Astrocyte (in vitro differentiated cells and primary cell): Measurements from ENCODE around the gene DUSP16. TPM values are rescaled to one million over a fixed set of nuclear protein-coding genes. Genes with fewer than 3 reads are reported as not detected.
A peak's percentile ranks its signal among the peaks of the same experiment; 100 is the strongest.

Experiments
- DNase-seq: peaks from one replicate; pipeline ENCODE4 v3.0.0-alpha.2; 2010; ENCODE audit warnings: low read depth
- FAIRE-seq: peaks from 2 replicates; lab custom pipeline; 2011; peaks lifted over from hg19 to GRCh38; lab: Jason Lieb, UNC
- H2AFZ ChIP-seq: 2 replicates; pipeline ENCODE4 v1.6.0; 2012; ENCODE audit warnings: low read depth, low read length, inconsistent platforms
- H3K27ac ChIP-seq: 2 replicates; pipeline ENCODE4 v1.5.1; 2011; ENCODE audit warnings: low read depth, low read length, inconsistent platforms
- H3K27me3 ChIP-seq: 2 replicates; pipeline ENCODE4 v1.6.0; 2011; ENCODE audit warnings: low read length, inconsistent platforms; ENCODE audit not compliant: insufficient read depth
- H3K36me3 ChIP-seq: 2 replicates; pipeline ENCODE4 v1.5.1; 2011; ENCODE audit warnings: low read length, inconsistent platforms; ENCODE audit not compliant: insufficient read depth
- H3K4me1 ChIP-seq: 2 replicates; pipeline ENCODE4 v1.5.1; 2011; ENCODE audit warnings: low read length, inconsistent platforms; ENCODE audit not compliant: insufficient read depth
- H3K4me2 ChIP-seq: 2 replicates; pipeline ENCODE4 v1.6.0; 2012; ENCODE audit warnings: low read length, inconsistent platforms
- H3K4me3 ChIP-seq: 2 replicates; pipeline ENCODE4 v1.5.1; 2011; ENCODE audit warnings: low read depth, mild to moderate bottlenecking, low read length, inconsistent platforms; ENCODE audit not compliant: insufficient read depth
- H3K79me2 ChIP-seq: 2 replicates; pipeline ENCODE4 v1.6.0; 2012; ENCODE audit warnings: mild to moderate bottlenecking, low read length, inconsistent platforms; ENCODE audit not compliant: insufficient read depth
- H3K9ac ChIP-seq: 2 replicates; pipeline ENCODE4 v1.6.0; 2012; ENCODE audit warnings: mild to moderate bottlenecking, low read length, inconsistent platforms
- H3K9me3 ChIP-seq: 2 replicates; pipeline ENCODE4 v1.5.1; 2012; ENCODE audit warnings: low read depth, mild to moderate bottlenecking, low read length, inconsistent platforms; ENCODE audit not compliant: insufficient read depth
- H4K20me1 ChIP-seq: 2 replicates; pipeline ENCODE4 v1.6.0; 2012; ENCODE audit warnings: low read length, inconsistent platforms; ENCODE audit not compliant: insufficient read depth
- H3K27ac Mint-ChIP-seq: one replicate; pipeline ENCODE4 v1.8.0; 2021; ENCODE audit warnings: mild to moderate bottlenecking, mixed read lengths; ENCODE audit not compliant: unreplicated experiment
- H3K27me3 Mint-ChIP-seq: one replicate; pipeline ENCODE4 v1.8.0; 2021; ENCODE audit warnings: low read depth, mixed read lengths; ENCODE audit not compliant: unreplicated experiment
- H3K36me3 Mint-ChIP-seq: one replicate; pipeline ENCODE4 v1.8.0; 2021; ENCODE audit warnings: low read depth, mixed read lengths; ENCODE audit not compliant: unreplicated experiment
- H3K4me1 Mint-ChIP-seq: one replicate; pipeline ENCODE4 v1.8.0; 2021; ENCODE audit warnings: low read depth, mixed read lengths; ENCODE audit not compliant: unreplicated experiment
- H3K4me3 Mint-ChIP-seq: one replicate; pipeline ENCODE4 v1.8.0; 2021; ENCODE audit warnings: mild to moderate bottlenecking, moderate library complexity, mixed read lengths; ENCODE audit not compliant: unreplicated experiment
- H3K9me3 Mint-ChIP-seq: one replicate; pipeline ENCODE4 v1.8.0; 2021; ENCODE audit warnings: mild to moderate bottlenecking, mixed read lengths; ENCODE audit not compliant: unreplicated experiment
- EZH2 ChIP-seq: IDR thresholded peaks from 2 replicates; pipeline ENCODE4 v1.6.1; 2012; ENCODE audit warnings: mild to moderate bottlenecking, low read length, inconsistent platforms; ENCODE audit not compliant: insufficient read depth
- total RNA-seq: library from RNA; stranded (reverse); gene quantifications from 2 replicates; pipeline ENCODE4 v1.2.1, GENCODE V29; 2021
- TF ChIP-seq, protein P1 (sequence below): IDR thresholded peaks from 2 replicates; pipeline ENCODE4 v1.5.1; 2011; ENCODE audit warnings: low read depth, mild to moderate bottlenecking, inconsistent platforms, low read length, moderate library complexity; ENCODE audit not compliant: insufficient read depth

DUSP16 gene
- total RNA-seq, 1 donor from 2014 or later: 24.2 TPM

GRCh38 chr12:12428961-12429657 lies 133.6 kb downstream of the DUSP16 start:
- Mint-ChIP-seq H3K4me3 (peak overlapping the region; percentile 18), H3K4me1 (peaks cover 7% of the 10 kb centered on the region), H3K36me3 (peaks cover 3% of the 10 kb centered on the region), H3K9me3 (peaks cover 2% of the 10 kb centered on the region), H3K27ac (no peak overlapping the region), H3K27me3 (no peaks in the 10 kb centered on the region)
- TF ChIP-seq EZH2: no peak
- TF ChIP-seq, protein P1, sequence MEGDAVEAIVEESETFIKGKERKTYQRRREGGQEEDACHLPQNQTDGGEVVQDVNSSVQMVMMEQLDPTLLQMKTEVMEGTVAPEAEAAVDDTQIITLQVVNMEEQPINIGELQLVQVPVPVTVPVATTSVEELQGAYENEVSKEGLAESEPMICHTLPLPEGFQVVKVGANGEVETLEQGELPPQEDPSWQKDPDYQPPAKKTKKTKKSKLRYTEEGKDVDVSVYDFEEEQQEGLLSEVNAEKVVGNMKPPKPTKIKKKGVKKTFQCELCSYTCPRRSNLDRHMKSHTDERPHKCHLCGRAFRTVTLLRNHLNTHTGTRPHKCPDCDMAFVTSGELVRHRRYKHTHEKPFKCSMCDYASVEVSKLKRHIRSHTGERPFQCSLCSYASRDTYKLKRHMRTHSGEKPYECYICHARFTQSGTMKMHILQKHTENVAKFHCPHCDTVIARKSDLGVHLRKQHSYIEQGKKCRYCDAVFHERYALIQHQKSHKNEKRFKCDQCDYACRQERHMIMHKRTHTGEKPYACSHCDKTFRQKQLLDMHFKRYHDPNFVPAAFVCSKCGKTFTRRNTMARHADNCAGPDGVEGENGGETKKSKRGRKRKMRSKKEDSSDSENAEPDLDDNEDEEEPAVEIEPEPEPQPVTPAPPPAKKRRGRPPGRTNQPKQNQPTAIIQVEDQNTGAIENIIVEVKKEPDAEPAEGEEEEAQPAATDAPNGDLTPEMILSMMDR: no peak
- Histone ChIP-seq H3K9me3 (no peaks in the 10 kb centered on the region), H4K20me1 (no peaks in the 10 kb centered on the region), H3K9ac (no peak overlapping the region), H3K4me2 (peak overlapping the region; percentile 10), H3K79me2 (no peaks in the 10 kb centered on the region), H3K4me1 (no peaks in the 10 kb centered on the region), H3K4me3 (no peak overlapping the region), H3K27me3 (no peaks in the 10 kb centered on the region), H2AFZ (no peak overlapping the region), H3K36me3 (no peaks in the 10 kb centered on the region), H3K27ac (no peak overlapping the region)
- DNase-seq (peak; percentile 55), FAIRE-seq (no peak)

DNA sequence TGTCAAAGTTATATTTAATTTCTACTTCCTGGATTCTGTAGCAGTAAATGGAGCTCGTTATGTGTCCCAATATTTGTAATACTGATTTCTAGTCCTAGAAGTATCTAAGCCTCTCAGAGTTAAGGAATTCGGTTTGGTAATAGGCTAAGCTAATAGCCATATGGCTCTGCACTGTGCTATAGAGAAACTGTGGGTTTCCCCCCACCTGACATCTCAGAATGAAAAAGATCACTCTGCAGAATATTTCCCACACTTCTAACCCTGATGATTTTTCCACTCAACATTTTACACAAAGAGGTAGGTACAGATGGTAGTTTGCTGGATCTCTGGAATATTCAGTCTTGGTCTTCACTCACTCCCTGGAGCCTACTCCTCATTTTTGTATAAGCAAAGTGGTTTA lies 134.6 kb downstream of the DUSP16 start:
- Mint-ChIP-seq H3K27me3 (no peaks in the 10 kb centered on the region), H3K27ac (no peak overlapping the region), H3K4me1 (peaks cover 7% of the 10 kb centered on the region), H3K9me3 (peaks cover 9% of the 10 kb centered on the region), H3K4me3 (no peak overlapping the region), H3K36me3 (peaks cover 6% of the 10 kb centered on the region)
- Histone ChIP-seq H3K9me3 (no peaks in the 10 kb centered on the region), H3K9ac (no peak overlapping the region), H3K27ac (no peak overlapping the region), H3K27me3 (no peaks in the 10 kb centered on the region), H3K36me3 (no peaks in the 10 kb centered on the region), H3K4me1 (no peaks in the 10 kb centered on the region), H3K4me3 (no peak overlapping the region), H3K79me2 (no peaks in the 10 kb centered on the region), H2AFZ (no peak overlapping the region), H4K20me1 (no peaks in the 10 kb centered on the region), H3K4me2 (no peak overlapping the region)
- FAIRE-seq (no peak), DNase-seq (no peak)
- TF ChIP-seq EZH2: no peak
- TF ChIP-seq, protein P1: no peak

GRCh38 chr12:12427568-12427967 lies 135.1 kb downstream of the DUSP16 start:
- H3K36me3 Mint-ChIP-seq: peaks cover 6% of the 10 kb centered on the region
- H3K36me3 ChIP-seq: no peaks in the 10 kb centered on the region
- H3K9me3 ChIP-seq: no peaks in the 10 kb centered on the region
- peaks cover 7% of the 10 kb centered on the region for H3K4me1 Mint-ChIP-seq
- no peaks in the 10 kb centered on the region for H3K27me3 ChIP-seq
- no peak overlapping the region for H3K4me2 ChIP-seq
- H3K27ac Mint-ChIP-seq: no peak overlapping the region
- no peaks in the 10 kb centered on the region for H4K20me1 ChIP-seq
- DNase-seq (no peak), FAIRE-seq (no peak)
- H2AFZ ChIP-seq: no peak overlapping the region
- H3K79me2 ChIP-seq: no peaks in the 10 kb centered on the region
- H3K27me3 Mint-ChIP-seq: no peaks in the 10 kb centered on the region
- peaks cover 9% of the 10 kb centered on the region for H3K9me3 Mint-ChIP-seq
- no peak overlapping the region for H3K4me3 ChIP-seq
- no peak overlapping the region for H3K27ac ChIP-seq
- no peak for TF ChIP-seq EZH2
- no peak overlapping the region for H3K9ac ChIP-seq
- H3K4me1 ChIP-seq: no peaks in the 10 kb centered on the region
- H3K4me3 Mint-ChIP-seq: no peak overlapping the region
